ENCODE measurements around the gene CDH13. TPM values are rescaled to one million over a fixed set of nuclear protein-coding genes. Genes with fewer than 3 reads are reported as not detected.

CDH13 gene
- total and polyA plus RNA-seq, 2 of the 8 experiments (the other 6 are each of a cell fraction or from before 2014, with no cell fraction given): 2.3 to 2.4 TPM

DNA sequence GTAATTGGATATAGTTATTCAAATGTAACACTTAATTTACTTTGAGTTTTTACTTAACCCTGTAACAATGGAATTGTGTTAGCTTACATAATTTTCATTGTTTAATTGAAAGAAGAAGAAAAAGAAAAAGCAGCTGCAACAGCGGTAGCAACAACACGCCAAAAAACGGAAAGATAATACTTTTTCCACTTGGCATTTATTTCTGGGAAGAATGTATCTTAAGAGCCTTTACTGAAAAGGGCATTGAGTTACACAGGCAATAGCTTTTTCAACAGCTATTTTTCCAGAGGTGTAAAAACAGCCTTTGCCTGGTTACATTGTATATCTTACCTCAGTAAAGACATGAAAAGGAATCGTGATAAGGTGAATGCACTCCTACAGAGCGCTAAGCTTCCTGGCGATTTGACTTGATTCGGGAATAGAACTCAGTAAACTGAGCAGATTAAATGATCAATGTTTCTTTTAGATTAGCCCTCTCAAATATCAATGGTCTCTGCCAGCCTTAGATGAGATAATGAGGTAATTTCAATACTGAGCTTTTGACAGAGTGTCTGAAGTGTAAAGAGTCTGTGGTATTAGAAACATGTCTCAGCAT, 311.3 kb downstream of the CDH13 start:
- Histone ChIP-seq H3K4me2 (ENCODE audit: insufficient read depth in 1 of 2, low read depth in 2 of 2, low read length in 2 of 2) (no peak overlapping the region), H4K91ac (replicated peaks; ENCODE audit: insufficient read length, low read length) (no peak overlapping the region), H3K56ac (replicated peaks; ENCODE audit: insufficient read length, low read depth, low read length) (no peak overlapping the region), H2BK20ac (ENCODE audit: low read length) (no peak overlapping the region), H3K4ac (replicated peaks; ENCODE audit: insufficient read length, low read depth, low read length) (no peak overlapping the region), H3K27ac (ENCODE audit: low read depth, low read length) (no peak overlapping the region), H3K79me1 (ENCODE audit: low read depth, low read length) (no peaks in the 10 kb centered on the region), H4K8ac (ENCODE audit: extremely low read depth, insufficient read depth, low read length) (no peak overlapping the region), H3K9ac (replicated peaks in 1 of 4; ENCODE audit: extremely low read depth in 1 of 4, low read depth in 3 of 4, low read length in 3 of 4) (no peak overlapping the region), H3K36me3 (ENCODE audit: control insufficient read depth in 2 of 4, insufficient read depth in 4 of 4, low read length in 3 of 4) (peaks cover 0 to 3% (median 0%) of the 10 kb centered on the region in 4 experiments; a peak in 1 of 8 replicates), H2AFZ (ENCODE audit: low read length) (no peak overlapping the region), H3K4me1 (replicated peaks in 1 of 4; ENCODE audit: control insufficient read depth in 3 of 4, insufficient read depth in 4 of 4, low read length in 3 of 4) (no peaks in the 10 kb centered on the region), H3K23ac (ENCODE audit: insufficient read length) (no peak overlapping the region), H3K79me2 (ENCODE audit: control insufficient read depth in 1 of 2, insufficient read depth in 2 of 2, low read length in 2 of 2) (no peaks in the 10 kb centered on the region), H2BK5ac (ENCODE audit: low read depth, low read length) (no peak overlapping the region), H2BK120ac (replicated peaks; ENCODE audit: low read depth, low read length) (no peak overlapping the region), H4K5ac (ENCODE audit: insufficient read length, low read depth, low read length) (no peak overlapping the region), H3K27me3 (replicated peaks in 1 of 4; ENCODE audit: control insufficient read depth in 3 of 4, extremely low read depth in 1 of 4, insufficient read depth in 3 of 4, low read length in 3 of 4) (no peaks in the 10 kb centered on the region), H3K4me3 (ENCODE audit: extremely low read depth in 1 of 4, insufficient read depth in 2 of 4, low read depth in 3 of 4, low read length in 4 of 4) (no peak overlapping the region), H3K14ac (ENCODE audit: insufficient read length) (no peak overlapping the region), H3K23me2 (ENCODE audit: low read depth, low read length) (no peaks in the 10 kb centered on the region; the same call in 1 of the 2 replicates), H2AK5ac (ENCODE audit: low read depth, low read length) (no peak overlapping the region), H4K20me1 (replicated peaks in 1 of 2; ENCODE audit: control insufficient read depth in 1 of 2, insufficient read depth in 2 of 2, low read length in 2 of 2) (no peaks in the 10 kb centered on the region), H2BK15ac (ENCODE audit: low read length) (no peak overlapping the region), H2BK12ac (ENCODE audit: low read depth, low read length) (no peak overlapping the region), H3K9me3 (ENCODE audit: insufficient read depth in 2 of 2, low read depth in 1 of 2, low read length in 1 of 2) (peaks cover 9 to 12% of the 10 kb centered on the region in 2 experiments; a peak in 2 of 4 replicates), H3K18ac (ENCODE audit: extremely low read depth, low read length) (no peak overlapping the region)
- DNase-seq (ENCODE audit: low read depth in 1 of 2, low spot score in 2 of 2): no peak
- FAIRE-seq: no peak
- no peak for TF ChIP-seq POLR2AphosphoS5 (IDR thresholded peaks at IDR 0.05; ENCODE audit: low read depth, low read length)
- no peak for TF ChIP-seq JUND (IDR thresholded peaks at IDR 0.05; ENCODE audit: low read length)
- no peak for TF ChIP-seq RNF2 (IDR thresholded peaks at IDR 0.05; ENCODE audit: borderline replicate concordance, low read depth, low read length, missing control alignments, poor library complexity, severe bottlenecking)
- no peak for TF ChIP-seq NRF1 (IDR thresholded peaks at IDR 0.05; ENCODE audit: low read depth, low read length)
- TF ChIP-seq SAP30 (IDR thresholded peaks at IDR 0.05; ENCODE audit: insufficient read depth, insufficient replicate concordance, low read length): no peak
- no peak for TF ChIP-seq BCL11A (IDR thresholded peaks at IDR 0.05; ENCODE audit: low read depth in 2 of 2, low read length in 2 of 2)
- TF ChIP-seq SRF (IDR thresholded peaks at IDR 0.05; ENCODE audit: low read depth, low read length): no peak
- WGBS, 2 experiments (ENCODE audit: extremely low coverage in 1 of 2, insufficient coverage in 1 of 2, insufficient read length in 1 of 2, insufficient replicate concordance in 2 of 2, low coverage in 1 of 2, low lambda C conversion rate in 2 of 2, missing lambda C conversion rate in 1 of 2): 90% methylated on average over 7 of the region's 7 CpGs; no CpG with 5 or more reads in 1 of the 2 experiments
- ChIA-PET CTCF (ENCODE audit: partially characterized antibody) (interaction anchor here (0.9 to 1.4 kb wide), 3 partner anchors 13 to 583 kb away, joined by 3 read pairs; no protein-coding TSS in a partner anchor), POLR2A (ENCODE audit: partially characterized antibody) (no interaction called here)
